HG03095 (cell line): Measurements from ENCODE around the gene TRAPPC3L.

Experiments
- ATAC-seq: cut with Tn5 transposase; IDR thresholded peaks from one replicate; pipeline ENCODE4 v1.9.1; 2021; ENCODE audit warnings: moderate library complexity; ENCODE audit not compliant: unreplicated experiment

TRAPPC3L gene

GRCh38 chr6:116560130-116560529 lies 14.6 kb upstream of the TRAPPC3L start:
- ATAC-seq, result no peak

DNA sequence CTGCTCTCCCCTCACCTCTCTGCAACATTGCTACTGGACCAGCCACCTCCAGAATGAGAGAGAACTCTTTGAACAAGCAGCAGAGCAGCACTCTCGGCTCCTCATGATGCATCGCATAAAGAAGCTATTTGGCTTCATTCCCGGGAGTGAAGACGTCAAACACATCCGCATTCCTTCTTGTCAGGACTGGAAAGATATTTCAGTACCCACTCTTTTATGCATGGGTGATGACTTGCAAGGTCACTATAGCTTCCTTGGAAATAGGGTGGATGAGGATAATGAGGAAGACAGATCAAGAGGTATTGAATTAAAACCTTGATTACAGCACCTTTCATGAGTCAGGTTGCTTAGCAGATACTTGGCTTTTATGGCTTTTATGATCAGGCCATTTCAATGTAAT lies 12.4 kb upstream of the TRAPPC3L start:
- ATAC-seq, result no peak

- ATAC-seq, result no peak
These were observed 11.4 kb upstream of the TRAPPC3L start for GRCh38 chr6:116556814-116557415.

DNA sequence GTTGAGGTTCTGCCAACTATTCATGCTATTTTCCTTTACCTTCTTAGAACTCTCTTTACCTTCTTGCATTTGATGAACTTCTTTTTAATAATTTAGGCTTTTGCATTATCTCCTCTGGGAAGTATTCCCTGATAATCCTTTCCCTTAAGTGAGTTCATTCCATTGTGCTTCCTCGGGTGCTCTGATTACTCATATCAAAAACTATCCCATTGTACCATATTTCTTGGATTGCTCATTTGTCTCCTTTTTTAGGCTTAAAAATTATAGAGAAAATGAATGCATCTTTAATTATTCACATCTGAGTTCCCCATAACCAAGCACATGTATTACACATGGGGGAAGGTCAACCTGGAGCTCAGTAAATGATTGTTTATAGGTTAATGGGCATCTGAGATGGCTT lies 10.6 kb upstream of the TRAPPC3L start:
- ATAC-seq, result no peak

- no peak for ATAC-seq
These were observed 8.0 kb upstream of the TRAPPC3L start, which contains the start of gene CALHM4 for GRCh38 chr6:116553451-116553850. Gene CALHM4 (plus strand): TSS chr6:116553751. CDS start chr6:116553794, 43 bp downstream.

- no peak for ATAC-seq
These were observed 5.3 kb upstream of the TRAPPC3L start for GRCh38 chr6:116550796-116551195.

- no peak for ATAC-seq
These were observed 1.9 kb upstream of the TRAPPC3L start for GRCh38 chr6:116547358-116547757.

- ATAC-seq, result no peak
These were observed 2.3 kb downstream of the TRAPPC3L start for GRCh38 chr6:116543149-116543548.

- ATAC-seq, result no peak
These were observed 3.1 kb downstream of the TRAPPC3L start for GRCh38 chr6:116542426-116542825.

DNA sequence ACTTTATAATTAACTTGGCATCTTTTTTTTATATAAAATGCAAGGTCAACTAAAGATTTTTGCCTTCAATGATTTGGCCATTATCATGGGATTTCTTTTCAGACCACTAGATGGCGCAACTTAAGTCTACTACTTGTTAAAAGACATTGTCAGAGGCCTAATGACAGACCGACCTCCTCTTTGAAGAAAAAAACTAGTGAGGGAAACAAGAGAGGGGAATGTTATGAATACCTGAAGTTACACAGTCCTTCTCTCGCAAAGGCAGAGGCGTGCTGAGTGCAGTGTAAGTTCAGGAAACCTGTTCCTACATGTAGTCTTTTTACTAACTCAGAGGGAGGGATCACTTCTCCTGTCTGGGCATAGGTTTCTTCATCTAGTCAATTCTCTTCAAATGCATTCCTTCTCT lies 9.3 kb downstream of the TRAPPC3L start:
- ATAC-seq, result peak; percentile 65

DNA sequence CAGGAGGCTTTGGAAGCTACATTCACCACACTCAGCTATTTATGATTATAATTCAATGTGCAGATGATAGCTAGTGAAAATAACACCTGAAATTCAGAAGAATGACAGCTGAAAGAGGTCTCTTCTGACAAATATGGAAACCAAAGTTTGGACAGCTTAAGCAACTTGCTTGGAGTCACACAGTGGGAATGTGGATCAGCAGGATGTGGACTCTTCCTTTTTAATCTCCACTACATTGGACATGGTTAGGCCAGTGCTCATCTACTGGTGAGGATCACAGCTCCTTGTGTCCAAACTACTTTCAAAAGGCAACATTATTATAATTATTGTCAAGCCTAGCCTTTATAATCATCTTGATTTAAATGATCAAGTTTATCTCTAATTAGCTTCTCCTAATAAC lies 10.4 kb downstream of the TRAPPC3L start:
- ATAC-seq, result no peak

DNA sequence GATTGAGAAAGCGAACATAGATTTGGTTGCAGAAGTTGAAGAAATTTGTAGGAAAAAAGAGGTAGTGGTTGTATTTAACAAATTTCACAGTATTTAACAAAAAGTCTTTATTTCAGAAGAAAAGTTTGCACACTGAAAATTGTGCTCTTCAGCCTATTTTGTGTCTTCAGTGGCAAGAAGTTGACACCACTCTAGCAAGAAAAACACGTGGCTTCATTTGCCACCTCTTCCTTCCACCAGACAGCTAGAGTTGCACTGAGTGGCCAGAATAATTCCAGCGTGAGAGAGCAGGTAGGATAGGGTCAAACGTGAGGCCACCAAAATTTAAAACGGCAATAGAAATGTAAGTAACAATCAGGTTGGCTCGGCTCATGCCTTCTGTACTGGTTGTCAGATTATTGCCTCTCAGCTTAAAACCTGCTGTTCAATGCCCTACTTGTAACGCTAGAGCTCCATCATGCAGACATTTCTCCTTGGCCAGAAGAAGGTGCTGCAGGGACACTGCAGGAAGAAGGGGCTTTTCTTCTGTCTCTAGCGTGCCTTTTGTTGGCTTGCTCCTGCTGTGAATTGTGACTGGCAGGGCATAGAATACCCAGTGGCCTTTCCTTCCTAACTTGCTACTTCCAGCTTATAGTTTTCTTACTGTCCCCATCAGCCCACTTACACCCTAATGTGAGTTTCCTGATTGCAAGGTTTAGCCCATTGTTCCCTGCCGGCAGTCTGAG lies 12.1 kb downstream of the TRAPPC3L start:
- no peak for ATAC-seq

DNA sequence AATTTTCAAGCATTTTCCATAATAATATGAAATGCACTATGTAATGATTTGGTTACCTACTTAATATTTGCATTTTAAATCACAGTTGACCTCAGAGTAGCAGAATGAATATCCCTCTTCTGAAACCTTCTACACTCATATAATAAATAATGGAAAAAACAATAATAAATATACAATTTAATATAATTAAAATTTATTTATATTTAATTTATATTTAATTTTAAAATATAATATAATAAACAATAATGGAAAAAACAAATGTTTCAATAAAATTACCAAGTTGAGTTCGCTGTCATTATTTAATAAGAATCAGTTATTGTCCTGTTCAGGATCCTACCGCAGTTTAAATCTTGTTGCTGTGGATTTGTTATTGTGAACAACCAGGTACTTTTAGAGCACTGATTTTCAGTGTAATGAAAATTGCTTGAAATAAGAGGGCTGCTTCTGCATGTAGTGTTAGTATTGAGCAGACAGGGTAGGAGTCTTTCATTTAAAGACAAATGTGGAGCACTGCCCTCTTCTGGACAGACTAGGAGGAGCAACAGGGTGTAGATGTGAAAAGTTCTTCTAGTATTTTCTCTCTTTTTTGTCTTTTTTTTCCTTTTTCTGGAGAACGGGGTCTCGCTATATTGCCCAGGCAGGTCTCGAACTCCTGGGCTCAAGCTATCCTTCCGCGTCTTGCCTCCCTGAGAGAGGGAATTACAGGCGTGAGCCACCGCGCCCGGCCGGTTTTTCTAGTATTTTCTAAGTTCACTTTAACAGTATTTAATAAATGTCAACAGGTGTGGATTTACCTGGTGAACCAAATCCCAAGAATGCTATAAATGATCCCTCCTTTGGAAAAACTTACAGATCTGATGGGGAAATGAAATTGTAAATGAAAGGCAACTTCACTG lies 13.6 kb downstream of the TRAPPC3L start:
- no peak for ATAC-seq

DNA sequence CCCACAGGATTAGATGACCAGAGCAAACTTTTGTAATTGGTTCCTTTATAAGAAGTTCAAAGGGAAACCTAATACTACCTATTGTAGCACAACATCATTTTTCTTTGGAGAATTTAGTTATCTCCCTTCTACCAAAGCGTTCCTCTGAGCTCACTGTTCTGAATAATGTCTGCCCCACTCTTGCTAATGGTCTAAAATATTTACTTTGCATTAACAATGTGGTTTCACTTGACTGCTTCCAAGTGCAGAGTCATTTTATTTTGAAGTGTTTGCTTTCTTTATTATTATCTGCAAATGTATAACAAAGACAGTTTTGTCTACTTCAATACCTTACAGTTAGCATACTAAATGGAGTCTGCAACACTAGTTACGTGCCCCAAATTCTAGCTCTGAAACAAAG lies 15.0 kb downstream of the TRAPPC3L start:
- no peak for ATAC-seq

GRCh38 chr6:116529466-116530290 lies 15.8 kb downstream of the TRAPPC3L start:
- ATAC-seq, result no peak

DNA sequence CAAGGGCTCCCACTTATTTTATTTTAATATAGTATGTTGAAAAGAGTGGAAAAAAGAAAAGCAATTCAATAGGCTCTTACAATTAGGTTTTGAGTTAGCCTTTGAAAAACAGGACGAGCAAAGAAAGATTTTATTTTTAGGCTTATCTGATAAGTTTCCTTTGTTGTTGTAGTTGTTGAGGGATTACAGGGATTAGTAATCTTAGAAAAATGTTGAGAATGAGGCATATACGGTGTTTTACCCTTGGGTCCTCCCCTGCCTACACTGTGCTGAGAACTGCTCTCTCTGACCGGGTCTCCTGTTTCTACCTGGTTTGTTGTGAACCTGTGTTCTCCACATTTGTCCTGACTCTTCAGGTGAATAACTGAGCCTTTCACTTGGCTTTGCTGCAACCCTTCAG lies 16.7 kb downstream of the TRAPPC3L start:
- ATAC-seq, result no peak

DNA sequence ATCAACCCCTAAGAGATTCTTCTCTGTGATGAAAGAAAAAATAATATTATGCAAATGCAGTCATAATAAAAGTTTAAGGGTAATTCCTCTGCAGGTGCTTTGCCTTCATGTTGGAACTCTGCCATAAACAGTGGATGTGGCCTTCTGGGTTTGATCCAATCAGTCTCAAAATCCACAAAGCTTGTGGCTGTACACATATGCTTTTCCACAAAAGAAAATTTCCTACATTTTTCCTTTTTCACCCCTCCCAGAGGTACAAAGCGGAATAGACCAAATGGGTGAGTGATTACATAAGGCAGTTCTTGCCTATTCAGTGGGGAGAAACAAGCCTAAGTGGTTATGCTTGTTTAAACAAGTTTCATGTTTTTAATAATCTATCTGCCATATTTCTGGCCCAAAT lies 17.4 kb downstream of the TRAPPC3L start:
- no peak for ATAC-seq

GRCh38 chr6:116524236-116524635 lies 21.2 kb downstream of the TRAPPC3L start:
- ATAC-seq, result no peak

DNA sequence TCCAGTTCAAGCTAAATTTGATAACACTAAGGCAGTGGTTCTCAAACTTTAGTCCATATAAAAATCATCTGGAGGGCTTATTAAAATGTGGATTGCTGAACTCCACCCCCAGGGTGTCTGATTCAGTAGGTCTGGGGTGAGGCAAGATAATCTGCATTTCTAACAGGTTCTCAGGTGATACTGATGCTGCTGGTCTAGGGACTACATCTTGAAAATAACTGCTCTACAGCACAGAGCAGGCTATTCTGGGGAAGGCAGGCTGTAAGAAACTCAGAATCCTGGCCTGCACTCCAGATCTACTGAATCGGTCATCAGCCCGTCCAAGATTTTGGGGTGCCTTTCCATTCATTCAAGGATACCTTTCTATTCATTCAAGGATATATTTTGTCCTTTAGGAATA lies 22.6 kb downstream of the TRAPPC3L start:
- no peak for ATAC-seq

DNA sequence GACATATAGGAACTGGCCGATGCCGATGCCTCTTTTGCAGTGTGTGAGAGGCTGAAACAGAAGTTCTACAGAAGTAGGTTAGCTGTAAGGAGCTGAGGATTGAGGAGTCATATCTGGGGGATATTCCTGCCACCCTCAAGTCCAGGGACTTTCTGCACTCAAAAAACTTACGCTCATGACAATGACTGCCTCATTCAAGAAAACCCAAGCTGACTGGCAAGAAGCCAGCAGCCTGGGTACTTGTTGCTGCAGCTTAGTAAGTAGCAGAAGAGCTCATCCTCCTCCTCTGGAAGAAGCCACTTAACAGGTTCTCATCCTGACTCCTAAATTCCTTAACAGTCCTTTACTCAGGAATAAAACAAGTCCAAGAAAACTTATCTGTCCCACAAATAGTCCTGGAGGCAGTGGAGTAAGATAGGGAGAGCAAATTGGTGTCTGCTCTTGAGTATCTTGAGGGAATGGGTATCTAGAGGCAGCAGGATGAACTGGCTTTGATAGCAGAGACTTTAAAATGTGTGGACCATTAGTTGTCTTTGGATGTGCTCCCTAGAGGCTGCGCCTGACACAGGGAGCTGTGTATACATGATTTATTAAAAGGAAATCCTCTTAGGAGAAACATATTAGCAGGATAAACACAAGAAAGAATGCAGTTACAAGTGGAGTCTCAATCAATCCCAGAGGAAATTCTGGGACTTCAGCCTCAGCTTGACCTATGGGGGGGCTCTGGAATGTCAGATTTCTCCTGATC lies 26.7 kb downstream of the TRAPPC3L start:
- ATAC-seq, result no peak
